MCF 10A (cell line): ENCODE measurements around the gene MOV10L1. TPM values are rescaled to one million over a fixed set of nuclear protein-coding genes. Genes with fewer than 3 reads are reported as not detected.

Source experiments
- BruUV-seq: library from RNA; stranded (reverse); fragments of 400-500 nt; replicated peaks from 2 replicates; lab custom pipeline; 2021; lab: Mats Ljungman, UMichigan
- CTCF ChIA-PET: fragments of 300-600 bp; sonication (Branson Sonifier 250); formaldehyde crosslinking; extraction: SDS; loops from one replicate; lab custom pipeline; 2021; ENCODE audit warnings: antibody characterized with exemption, inconsistent platforms; lab: Yijun Ruan, JAX
- POLR2A ChIA-PET: fragments of 300-600, 350-650 bp; sonication (Branson Sonifier 250); formaldehyde crosslinking; extraction: SDS; loops from one replicate; lab custom pipeline; 2020; ENCODE audit warnings: antibody characterized with exemption, inconsistent platforms; lab: Yijun Ruan, JAX
- DNase-seq: peaks from one replicate; pipeline ENCODE4 v3.0.0-alpha.2; 2018; ENCODE audit not compliant: unreplicated experiment
- H3K27ac Mint-ChIP-seq: one replicate; pipeline ENCODE4 v1.8.0; 2022; ENCODE audit warnings: mild to moderate bottlenecking, low read depth, mixed read lengths; ENCODE audit not compliant: unreplicated experiment
- H3K27me3 Mint-ChIP-seq: one replicate; pipeline ENCODE4 v1.8.0; 2022; ENCODE audit warnings: mixed read lengths; ENCODE audit not compliant: insufficient read depth, unreplicated experiment
- H3K36me3 Mint-ChIP-seq: one replicate; pipeline ENCODE4 v1.8.0; 2022; ENCODE audit warnings: mild to moderate bottlenecking, moderate library complexity, mixed read lengths; ENCODE audit not compliant: insufficient read depth, unreplicated experiment
- H3K4me1 Mint-ChIP-seq: one replicate; pipeline ENCODE4 v1.8.0; 2022; ENCODE audit warnings: mixed read lengths; ENCODE audit not compliant: insufficient read depth, unreplicated experiment
- H3K4me3 Mint-ChIP-seq: one replicate; pipeline ENCODE4 v1.8.0; 2022; ENCODE audit warnings: mild to moderate bottlenecking, moderate library complexity, mixed read lengths; ENCODE audit not compliant: unreplicated experiment
- H3K9me3 Mint-ChIP-seq: one replicate; pipeline ENCODE4 v1.8.0; 2022; ENCODE audit warnings: mixed read lengths; ENCODE audit not compliant: unreplicated experiment
- intact Hi-C: fragments of 100-400 bp; cut with micrococcal nuclease; formaldehyde crosslinking; loops from 2 replicates; pipeline ENCODE4 v1.14.1; 2022
- total RNA-seq: library from RNA; stranded (reverse); gene quantifications from 2 replicates; pipeline ENCODE4 v1.2.3, GENCODE V29; 2022
- TF ChIP-seq, protein P1 (sequence below): fragments of 200-600 bp; IDR thresholded peaks from one replicate; pipeline ENCODE4 v1.8.0; 2022; ENCODE audit warnings: antibody characterized with exemption, mild to moderate bottlenecking; ENCODE audit not compliant: unreplicated experiment

MOV10L1 gene
- total RNA-seq, 1 experiment from 2014 or later = not detected

DNA sequence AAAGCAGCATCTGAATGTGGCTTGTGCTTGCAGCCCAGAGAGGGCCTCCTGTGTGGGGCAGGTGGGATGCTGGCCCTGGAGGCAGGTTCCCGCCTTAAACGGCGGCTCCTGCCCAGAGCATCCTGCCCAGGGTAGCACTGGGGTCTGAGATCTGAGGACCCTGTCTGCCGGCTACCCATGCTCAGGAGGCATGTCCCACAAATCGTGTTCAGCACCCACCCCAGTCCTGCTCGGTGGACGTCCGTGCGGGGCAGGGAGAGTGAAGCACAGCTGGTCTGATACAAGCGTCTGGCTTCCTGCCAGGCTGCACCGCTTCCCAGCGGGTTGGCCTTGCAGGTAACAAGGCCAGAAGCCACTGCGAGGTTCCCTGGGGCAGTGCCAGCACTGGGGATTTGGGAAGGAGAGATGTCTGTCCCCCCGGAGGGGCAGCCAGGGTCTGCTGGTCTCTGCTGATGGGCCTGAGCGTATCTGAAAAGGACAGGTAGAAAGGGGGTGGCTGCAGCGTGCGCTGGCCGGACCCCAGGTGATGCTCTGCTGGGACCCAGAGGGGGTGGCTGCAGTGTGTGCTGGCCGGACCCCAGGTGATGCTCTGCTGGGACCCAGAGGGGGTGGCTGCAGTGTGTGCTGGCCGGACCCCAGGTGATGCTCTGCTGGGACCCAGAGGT lies 99.5 kb downstream of the MOV10L1 start:
- peaks cover 5% of the 10 kb centered on the region for H3K4me1 Mint-ChIP-seq
- intact Hi-C loops = no loop called here
- H3K9me3 Mint-ChIP-seq = no peaks in the 10 kb centered on the region
- no TSS peak for BruUV-seq
- H3K27ac Mint-ChIP-seq = peak overlapping the region; percentile 69
- DNase-seq = no peak
- H3K36me3 Mint-ChIP-seq = peaks cover 24% of the 10 kb centered on the region
- TF ChIP-seq, protein P1, sequence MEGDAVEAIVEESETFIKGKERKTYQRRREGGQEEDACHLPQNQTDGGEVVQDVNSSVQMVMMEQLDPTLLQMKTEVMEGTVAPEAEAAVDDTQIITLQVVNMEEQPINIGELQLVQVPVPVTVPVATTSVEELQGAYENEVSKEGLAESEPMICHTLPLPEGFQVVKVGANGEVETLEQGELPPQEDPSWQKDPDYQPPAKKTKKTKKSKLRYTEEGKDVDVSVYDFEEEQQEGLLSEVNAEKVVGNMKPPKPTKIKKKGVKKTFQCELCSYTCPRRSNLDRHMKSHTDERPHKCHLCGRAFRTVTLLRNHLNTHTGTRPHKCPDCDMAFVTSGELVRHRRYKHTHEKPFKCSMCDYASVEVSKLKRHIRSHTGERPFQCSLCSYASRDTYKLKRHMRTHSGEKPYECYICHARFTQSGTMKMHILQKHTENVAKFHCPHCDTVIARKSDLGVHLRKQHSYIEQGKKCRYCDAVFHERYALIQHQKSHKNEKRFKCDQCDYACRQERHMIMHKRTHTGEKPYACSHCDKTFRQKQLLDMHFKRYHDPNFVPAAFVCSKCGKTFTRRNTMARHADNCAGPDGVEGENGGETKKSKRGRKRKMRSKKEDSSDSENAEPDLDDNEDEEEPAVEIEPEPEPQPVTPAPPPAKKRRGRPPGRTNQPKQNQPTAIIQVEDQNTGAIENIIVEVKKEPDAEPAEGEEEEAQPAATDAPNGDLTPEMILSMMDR = no peak
- H3K27me3 Mint-ChIP-seq = no peaks in the 10 kb centered on the region
- peak overlapping the region; percentile 73 for H3K4me3 Mint-ChIP-seq
- ChIA-PET POLR2A (interaction anchor here (1.2 to 1.8 kb wide), 3 partner anchors 13 to 40 kb away, joined by 4 to 7 read pairs (median 7); no protein-coding TSS in a partner anchor), CTCF (interaction anchor here (0.6 to 3.2 kb wide), 9 partner anchors 9 to 502 kb away, joined by 3 to 21 read pairs (median 4); no protein-coding TSS in a partner anchor)

DNA sequence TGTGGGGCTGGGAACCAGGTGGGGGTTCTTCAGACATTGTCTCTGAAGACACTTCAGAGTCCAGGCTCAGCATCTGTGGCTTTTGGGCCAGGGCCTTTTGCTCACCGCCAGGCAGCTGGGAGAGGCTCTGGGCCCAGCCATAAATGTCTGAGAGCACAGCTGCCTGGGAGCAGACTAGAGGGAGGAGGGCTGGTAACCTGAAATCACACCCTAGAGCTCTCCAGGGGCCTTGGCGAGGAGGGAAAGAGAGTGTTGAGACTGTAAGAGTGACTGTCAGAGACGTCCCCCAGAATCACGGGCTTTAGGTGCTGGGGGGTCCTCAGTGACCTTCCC lies 100.0 kb downstream of the MOV10L1 start:
- Mint-ChIP-seq H3K4me1 (peaks cover 5% of the 10 kb centered on the region), H3K27me3 (no peaks in the 10 kb centered on the region), H3K36me3 (peaks cover 24% of the 10 kb centered on the region), H3K4me3 (peak overlapping the region; percentile 73), H3K9me3 (no peaks in the 10 kb centered on the region), H3K27ac (peak overlapping the region; percentile 69)
- ChIA-PET CTCF (interaction anchor here (0.6 to 3.2 kb wide), 10 partner anchors 9 to 501 kb away, joined by 3 to 21 read pairs (median 4); no protein-coding TSS in a partner anchor), POLR2A (interaction anchor here (1.2 to 1.8 kb wide), 4 partner anchors 12 to 41 kb away, joined by 4 to 7 read pairs (median 7); no protein-coding TSS in a partner anchor)
- no TSS peak for BruUV-seq
- DNase-seq = no peak
- intact Hi-C loops = loop anchor here (1.0 kb wide), 1 partner anchor 41 kb away; no protein-coding TSS in a partner anchor
- TF ChIP-seq, protein P1 = no peak

DNA sequence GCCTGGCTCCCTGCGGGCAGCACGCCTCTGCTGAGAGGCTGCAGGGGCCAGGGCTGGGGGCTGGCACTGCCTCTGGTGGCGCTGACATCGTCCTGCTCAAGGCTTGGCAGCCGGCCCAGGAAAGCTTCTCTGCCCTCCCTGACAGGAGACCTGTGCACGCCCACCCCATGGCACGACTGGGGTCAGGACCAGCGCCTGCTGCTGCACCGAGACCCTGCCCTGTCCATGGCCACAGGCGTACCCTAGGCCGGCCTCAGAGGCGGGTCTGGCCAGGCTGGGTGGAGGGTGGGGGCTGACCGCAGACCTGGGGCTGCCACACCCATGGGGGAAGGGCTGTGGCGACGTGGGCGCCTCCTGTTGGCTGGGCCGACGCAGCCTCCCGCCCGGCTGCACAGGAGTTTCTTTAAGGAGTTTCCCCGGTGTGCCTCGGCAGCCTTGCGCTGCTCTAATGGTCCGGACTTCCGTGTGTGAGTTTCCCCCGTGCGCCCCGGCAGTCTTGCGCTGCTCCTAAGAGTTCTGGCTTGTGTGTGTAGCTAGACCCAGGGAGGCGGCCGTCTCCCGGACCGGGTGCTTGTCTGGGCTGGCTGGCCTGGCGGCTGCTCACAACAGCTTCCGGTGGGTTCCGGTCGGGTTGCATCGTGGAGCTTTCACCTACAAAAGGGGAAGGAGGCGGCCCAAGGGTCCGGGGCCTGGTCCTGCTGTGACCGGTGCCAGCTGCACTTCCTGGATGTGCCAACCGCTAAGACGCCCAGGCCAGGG lies 100.6 kb downstream of the MOV10L1 start:
- H3K4me3 Mint-ChIP-seq = peak overlapping the region; percentile 73
- TF ChIP-seq, protein P1 = peak; percentile 48
- peak overlapping the region; percentile 69 for H3K27ac Mint-ChIP-seq
- peaks cover 5% of the 10 kb centered on the region for H3K4me1 Mint-ChIP-seq
- BruUV-seq = no TSS peak
- no peaks in the 10 kb centered on the region for H3K27me3 Mint-ChIP-seq
- CTCF ChIA-PET = interaction anchor here (0.6 to 3.2 kb wide), 16 partner anchors 9 to 159 kb away, joined by 3 to 21 read pairs (median 4); partner anchors contain the start of gene PANX2
- DNase-seq = peak; percentile 83
- H3K36me3 Mint-ChIP-seq = peaks cover 25% of the 10 kb centered on the region
- POLR2A ChIA-PET = interaction anchor here (0.6 to 1.8 kb wide), 9 partner anchors 11 to 483 kb away, joined by 3 to 7 read pairs (median 5); partner anchors contain the start of gene SELENOO
- intact Hi-C loops = loop anchor here (1.0 kb wide), 1 partner anchor 41 kb away; no protein-coding TSS in a partner anchor
- H3K9me3 Mint-ChIP-seq = no peaks in the 10 kb centered on the region
